Femur (tissue), 1 donor: ENCODE results near the gene TGIF2LY.
"Not testable (repeated sequence)": the region's sequence is repeated elsewhere in the genome, so short reads cannot be mapped to it uniquely, and the experiment has no call there.

Experiments used
- DNase-seq: peaks from one replicate; pipeline ENCODE4 v3.0.0-alpha.2; 2017

Gene TGIF2LY

GRCh38 chrY:3578767-3579166 lies at the start of gene TGIF2LY:
TGIF2LY (plus strand) TSS chrY:3579067; CDS start chrY:3579245, 178 bp downstream.
- not testable (repeated sequence) for DNase-seq
